ENCODE measurements around the gene TF.

GRCh38 chr3:133827136-133827535 is 80.9 kb downstream of the TF start:
- TF ChIP-seq ARNT (IDR thresholded peaks at IDR 0.05) (no peak), FOXM1 (IDR thresholded peaks at IDR 0.05; ENCODE audit: borderline replicate concordance) (no peak), NFRKB (IDR thresholded peaks at IDR 0.05) (no peak), SP1 (IDR thresholded peaks at IDR 0.05) (no peak), FOXA1 (IDR thresholded peaks at IDR 0.05) (no peak), BHLHE40 (IDR thresholded peaks at IDR 0.05; ENCODE audit: borderline replicate concordance) (no peak), CTBP1 (IDR thresholded peaks at IDR 0.05; ENCODE audit: borderline replicate concordance) (no peak), LEF1 (IDR thresholded peaks at IDR 0.05; ENCODE audit: borderline replicate concordance) (no peak), ELF4 (IDR thresholded peaks at IDR 0.05) (no peak), TARDBP (IDR thresholded peaks at IDR 0.05) (no peak), PKNOX1 (IDR thresholded peaks at IDR 0.05) (no peak), FOXK2 (IDR thresholded peaks at IDR 0.05) (no peak), L3MBTL2 (conservative IDR thresholded peaks at IDR 0.05) (no peak), HDGF (IDR thresholded peaks at IDR 0.05; ENCODE audit: borderline replicate concordance) (no peak)

All from HEK293T (cell line).